DMS 273 (cell line): ENCODE results near the gene CRKL.

ENCODE experiments used
- DNase-seq: peaks from one replicate; lab custom pipeline; 2025; ENCODE audit not compliant: unreplicated experiment; lab: John Stamatoyannopoulos, UW

CRKL gene

DNA sequence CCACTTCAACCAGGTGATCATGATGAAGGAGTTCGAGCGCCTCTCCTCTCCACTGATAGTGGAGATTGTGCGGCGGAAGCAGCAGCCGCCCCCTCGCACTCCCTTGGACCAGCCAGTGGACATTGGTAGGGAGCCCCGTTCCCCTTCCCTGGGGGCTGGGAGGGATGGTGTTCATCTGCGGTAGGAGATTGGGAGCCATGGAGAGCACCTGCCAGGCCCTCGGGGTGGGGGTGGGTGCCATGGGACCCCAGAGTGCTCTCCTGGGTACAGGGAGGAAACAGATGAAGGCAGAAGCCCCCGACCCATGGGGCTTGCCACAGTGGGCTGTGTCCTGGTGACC is 77.7 kb downstream of the CRKL start:
- no peak for DNase-seq

DNA sequence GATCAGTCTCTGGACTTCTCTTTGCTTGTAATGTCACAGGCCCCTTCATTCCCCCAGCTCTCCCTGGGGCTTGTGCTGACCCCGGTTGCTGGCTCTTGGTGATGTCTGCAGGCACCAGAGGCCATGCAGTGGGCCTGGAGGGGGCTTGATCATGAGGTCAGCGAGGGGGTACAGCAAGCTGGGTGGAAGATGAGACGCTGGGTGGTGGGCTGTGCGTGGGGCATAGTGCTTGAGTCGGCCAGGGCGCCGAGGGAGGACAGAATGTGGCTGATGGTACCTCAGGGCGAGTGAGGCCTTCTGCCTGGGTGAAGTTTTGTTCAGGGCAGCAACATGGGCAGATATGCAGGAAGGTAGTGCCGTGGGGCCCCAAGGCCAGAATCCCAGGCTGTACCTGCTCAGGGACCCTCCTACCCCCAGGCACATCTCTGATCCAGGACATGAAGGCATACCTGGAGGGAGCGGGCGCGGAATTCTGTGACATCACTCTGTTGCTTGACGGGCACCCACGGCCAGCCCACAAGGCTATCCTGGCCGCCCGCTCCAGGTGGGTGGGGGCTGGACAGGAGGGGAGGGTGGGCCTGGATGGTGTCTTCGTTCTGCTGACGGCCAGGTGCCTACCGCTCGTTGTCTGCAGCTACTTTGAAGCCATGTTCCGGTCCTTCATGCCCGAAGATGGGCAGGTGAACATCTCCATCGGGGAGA is 78.3 kb downstream of the CRKL start:
- DNase-seq, result no peak

DNA sequence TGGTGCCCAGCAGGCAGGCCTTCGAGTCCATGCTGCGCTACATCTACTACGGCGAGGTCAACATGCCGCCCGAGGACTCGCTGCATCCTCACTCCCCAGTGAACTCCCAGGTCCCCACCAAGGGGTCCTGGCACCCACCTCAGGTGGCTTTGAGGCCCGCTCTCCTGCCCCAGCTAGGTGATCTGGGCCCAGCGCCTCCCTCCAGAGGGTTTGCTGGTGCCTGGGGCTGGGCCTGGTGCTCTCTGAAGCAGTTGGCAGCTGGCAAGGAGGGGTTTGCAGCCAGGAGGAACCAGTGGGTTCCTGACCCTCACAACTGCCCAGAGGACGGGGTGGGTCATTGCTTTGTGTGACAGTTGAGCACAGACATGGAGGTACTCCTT is 78.8 kb downstream of the CRKL start:
- DNase-seq, result no peak

DNA sequence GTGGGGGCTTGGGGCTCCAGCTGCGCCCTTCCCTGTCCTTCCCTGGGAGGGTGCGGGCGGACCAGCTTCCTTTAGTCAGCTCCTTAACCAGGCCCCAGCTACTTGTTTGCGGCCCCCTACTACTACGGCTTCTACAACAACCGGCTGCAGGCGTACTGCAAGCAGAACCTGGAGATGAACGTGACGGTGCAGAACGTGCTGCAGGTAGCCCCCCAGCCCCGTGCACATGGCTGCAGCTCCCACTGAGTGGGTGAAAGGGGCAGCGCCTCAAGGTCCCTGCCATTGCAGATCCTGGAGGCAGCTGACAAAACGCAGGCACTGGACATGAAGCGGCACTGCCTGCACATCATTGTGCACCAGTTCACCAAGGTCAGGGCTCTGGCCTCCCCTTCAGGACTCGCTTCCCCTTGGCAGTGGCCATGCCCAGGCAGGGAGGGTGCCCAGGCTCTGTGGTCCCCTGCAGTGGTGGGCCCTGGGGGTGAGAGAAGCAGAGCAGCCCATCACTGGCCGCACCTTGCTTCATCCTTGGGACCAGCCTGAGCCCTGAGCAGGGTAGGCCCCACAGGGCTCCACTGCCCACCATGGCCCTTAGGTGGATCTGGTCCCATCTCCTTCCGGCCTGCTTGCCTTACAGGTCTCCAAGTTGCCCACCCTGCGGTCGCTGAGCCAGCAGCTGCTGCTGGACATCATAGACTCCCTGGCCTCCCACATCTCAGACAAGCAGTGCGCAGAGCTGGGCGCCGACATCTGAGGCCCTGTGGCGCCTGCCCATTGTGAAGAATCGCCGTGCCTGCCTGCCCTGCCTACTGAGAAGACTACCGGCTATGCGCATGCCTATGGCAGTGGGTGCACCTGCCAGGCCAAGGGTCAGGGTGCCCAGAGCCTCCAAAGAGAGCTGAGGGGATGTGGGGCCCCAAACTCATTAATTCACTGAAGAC is 79.7 kb downstream of the CRKL start:
- DNase-seq, result no peak

DNA sequence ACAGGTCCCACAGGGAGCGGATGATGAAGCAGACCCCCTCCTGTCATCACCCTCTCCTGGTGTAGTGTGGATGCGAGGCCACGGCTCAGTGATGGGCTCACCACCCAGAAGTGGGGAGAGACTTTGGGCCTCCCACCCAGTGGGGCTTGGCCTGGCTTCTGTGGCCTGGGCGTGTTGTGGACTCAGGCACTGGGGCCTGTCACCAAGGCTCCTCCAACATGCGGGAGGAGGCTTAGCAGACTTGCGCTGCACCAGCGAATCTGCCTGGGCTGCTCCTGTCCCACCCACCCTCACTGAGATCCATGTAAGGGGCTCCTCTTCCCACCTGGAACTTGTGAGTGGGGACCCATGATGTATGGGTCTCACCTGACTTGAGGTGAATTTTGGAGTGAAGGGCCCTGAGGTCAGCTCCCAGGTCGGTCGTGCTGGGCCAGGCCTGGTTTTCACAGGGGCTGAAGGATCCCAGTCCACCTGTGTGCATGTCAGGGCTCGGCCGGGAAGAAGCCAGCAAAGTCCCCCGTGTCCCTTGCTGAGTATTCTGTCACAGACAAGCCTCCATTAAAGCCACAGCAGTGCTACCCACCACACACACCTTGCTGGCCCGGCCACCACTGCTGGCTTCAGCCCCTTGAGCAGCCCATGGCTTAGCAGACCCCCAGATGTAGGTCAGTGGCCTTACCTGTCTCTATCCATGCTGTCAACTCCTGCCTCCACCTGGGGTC is 80.5 kb downstream of the CRKL start:
- DNase-seq, result no peak

DNA sequence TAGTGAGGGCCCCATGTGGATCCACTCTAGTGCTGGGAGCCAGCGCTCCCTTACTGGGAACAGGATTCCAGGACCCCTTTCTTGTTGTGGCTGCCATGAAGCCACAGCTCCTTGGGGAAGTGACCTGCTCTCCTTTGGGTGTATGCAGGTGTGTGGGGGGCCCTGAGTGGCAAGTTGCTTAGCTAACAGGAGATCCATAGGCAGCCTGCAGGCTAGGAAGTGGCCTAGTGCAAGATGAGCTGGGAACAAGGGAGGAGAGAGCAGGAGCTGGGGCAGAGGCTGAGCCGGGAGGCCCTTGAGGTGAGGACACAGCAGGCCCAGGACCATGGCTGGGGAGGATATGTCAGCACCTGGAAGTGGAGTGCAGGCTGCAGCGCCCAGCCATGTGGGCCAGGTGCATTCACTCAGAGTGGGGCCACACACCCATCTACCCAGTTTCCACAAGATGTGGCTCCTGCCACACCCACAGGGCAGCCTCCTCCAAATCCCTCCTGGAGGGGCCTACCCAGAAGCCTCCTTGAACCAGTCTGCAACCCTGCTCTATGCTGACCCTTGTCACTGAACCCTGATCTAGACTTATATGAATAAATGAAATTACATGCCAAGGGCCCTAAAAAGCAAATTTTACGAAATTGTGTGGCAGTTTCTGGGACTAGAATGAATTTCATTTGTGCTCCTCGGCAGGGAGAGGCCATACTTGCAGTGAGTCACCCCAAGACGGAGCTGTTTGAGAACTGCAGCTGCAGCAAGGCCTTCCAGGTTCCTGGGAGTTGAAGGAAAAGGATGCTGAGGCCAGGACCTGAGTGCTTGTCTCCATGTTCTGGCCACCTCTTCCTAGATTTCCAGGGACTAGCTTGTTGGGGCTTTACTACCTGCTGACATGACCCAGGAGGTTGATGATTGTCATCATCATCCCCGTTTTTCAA is 81.5 kb downstream of the CRKL start:
- DNase-seq, result no peak

DNA sequence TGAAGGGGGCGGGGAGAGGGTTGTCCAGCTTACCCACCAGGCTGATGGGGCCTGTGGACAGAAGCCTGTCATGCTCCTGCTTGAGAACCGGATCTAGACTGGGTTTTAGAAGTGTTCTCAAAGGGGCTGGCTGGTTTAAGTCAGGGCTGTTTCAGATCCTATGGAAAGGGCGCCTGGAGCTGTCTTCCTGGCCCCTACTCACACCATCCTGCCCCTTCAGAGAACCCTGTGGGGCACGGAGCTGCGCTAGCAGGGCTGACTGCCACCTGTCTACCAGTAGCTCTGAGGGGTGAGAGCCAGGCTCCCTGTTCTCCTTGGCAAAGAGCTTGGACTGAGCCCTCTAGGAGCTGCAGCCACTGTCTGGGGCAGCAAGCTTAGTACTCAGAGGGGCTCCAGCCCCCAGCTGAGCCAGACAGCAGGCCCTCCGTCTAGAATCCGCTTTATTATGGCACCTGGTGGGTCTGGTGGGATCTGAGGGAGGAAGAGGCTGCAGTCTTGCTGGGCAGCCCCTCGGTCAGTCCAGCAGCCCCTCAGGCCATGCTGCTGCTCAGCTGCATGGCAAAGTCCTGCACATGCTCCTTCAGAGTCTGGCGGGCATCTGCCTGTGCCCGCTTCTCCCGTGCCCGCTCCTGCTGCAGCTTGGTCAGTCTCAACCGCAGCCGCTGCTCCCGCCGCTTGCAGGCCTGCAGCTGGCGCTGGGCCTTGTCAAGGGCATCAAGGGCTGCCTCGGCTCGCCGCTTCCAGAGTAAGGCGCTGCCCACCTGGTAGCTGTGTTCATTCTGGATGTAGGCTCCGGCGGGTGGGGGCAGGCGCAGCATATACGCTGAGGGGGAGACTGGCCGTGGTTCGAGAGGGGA is 82.4 kb downstream of the CRKL start:
- no peak for DNase-seq

DNA sequence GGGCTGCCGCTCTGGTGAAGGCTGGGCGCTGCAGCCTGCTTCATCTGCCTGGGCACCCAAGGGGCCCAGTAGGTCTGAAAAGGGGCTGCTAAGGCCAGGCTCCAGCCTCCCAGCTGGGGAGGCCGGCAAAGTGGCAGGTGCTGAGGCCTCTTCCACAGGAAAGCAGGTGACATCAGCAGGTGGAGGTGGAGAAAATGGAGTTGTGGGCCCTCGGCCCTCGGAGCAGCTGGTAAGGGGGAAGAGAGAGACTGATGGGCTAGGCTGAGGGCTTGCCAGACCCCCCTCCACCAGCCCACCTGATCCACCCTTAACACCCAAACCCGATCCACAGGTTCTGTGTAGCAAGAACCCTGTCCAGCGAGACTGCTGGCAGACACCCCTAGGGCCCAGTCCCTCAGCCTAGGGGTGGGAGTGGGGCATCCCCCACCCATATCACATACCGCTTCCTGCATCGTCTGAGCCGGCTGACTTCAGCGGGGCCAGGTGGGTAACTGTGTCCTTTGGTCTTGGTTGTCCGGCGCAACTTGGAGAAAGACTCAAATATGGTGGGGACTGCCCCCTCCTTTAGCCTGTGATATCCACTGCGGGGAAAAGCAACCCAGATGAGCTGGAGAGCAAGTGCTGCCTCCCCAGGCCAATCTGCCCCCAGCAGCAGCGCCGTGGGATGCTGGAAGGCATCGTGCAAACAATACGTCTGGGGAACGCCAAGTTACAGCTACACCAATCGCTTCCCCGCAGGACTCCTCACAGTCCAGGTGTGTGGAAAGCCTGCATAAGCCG is 83.2 kb downstream of the CRKL start:
- no peak for DNase-seq

DNA sequence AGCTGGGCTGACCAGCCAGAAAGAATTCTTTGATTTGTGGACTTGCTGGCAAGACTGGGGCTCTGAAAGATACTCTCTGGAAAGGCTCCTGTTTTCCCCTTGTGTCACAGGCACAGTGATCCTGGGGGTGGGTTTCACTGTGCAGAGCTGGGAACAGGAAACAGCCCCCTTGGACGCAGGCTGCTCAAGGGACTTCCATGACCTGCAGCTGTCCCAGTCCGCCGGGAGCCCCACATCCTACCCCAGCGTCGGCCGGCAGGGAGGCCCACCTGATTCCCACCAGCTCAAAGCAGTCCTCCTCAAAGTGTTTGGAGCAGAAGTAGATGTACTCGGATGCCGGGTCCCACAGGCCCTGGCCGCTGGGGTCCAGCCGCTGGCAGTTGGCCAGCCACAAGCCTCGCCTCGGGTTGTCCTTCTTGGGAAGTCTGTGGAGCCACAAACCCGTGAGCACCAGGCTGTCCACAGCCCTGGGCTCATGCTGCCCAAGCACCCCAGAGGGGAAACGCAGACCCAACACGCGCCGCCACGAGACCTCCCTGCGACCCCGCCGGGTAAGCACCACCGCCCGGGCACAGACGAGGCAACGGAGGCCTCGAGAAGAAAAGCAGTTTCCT is 83.9 kb downstream of the CRKL start:
- no peak for DNase-seq

DNA sequence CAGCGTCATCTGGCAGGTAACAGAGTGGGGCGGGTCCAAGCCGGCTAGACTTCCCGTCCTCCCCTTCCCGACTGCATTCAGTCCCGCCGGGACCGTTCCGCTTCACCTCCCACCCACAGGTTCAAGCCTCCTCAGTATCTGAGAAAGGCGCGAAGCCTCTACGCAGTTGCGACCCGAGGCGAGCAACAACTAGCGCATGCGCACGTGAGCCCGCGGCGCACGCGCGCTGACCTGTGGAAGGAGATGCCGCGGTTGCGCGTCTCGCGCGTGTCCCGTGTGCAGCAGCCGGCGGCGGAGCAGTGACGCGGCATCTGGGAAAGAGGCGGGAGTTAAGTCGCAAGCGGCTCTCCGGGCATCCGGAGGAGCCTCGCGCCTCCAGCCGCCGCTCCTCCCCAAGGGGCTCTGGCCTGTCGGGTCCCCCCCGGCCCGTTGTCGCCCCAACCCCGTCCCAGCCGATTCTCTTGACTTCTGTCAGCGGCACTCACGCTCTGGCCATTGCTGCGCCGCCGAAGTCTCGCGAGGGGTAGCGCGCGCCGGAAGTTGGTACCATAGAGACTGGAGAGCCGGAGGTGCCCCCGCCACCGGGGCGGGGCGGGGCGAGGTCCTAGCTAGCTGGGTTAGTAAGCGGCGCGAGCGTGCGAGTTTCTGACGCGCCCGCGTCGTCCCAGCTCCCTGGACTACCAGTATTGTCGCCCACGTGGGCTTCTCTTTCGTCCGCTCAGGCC is 84.6 kb downstream of the CRKL start, which contains the start of gene THAP7:
Gene THAP7, minus strand, starts transcription at position 518 of the 725 bp plus-strand sequence. Its CDS starts 207 bp downstream, at position 311.
- DNase-seq, result peak; percentile 96
